ENCODE measurements around the gene DST. TPM values are rescaled to one million over a fixed set of nuclear protein-coding genes. Genes with fewer than 3 reads are reported as not detected.

Gene DST
- total RNA-seq, 1 experiment from 2014 or later = 71.8 TPM

DNA sequence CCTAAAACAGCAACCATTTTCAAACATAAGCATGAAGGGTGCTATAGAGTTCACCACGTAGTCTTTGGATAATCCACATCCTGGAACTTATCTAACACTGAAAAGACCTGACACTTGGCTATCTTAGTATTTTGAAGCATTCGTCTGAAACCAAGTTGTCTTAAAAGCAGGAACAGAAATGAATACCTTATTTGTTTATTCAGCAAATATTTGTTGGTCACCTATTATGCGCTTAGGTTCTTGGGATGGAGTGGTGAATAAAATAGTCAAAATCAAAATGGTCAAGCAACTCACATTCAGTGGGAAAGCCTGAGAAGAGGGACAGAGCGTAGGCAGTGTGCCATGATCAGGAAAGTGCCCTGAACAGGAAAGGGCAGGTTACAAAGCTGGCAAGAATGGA lies 206.9 kb downstream of the DST start:
- intact Hi-C loops (cut with micrococcal nuclease; ENCODE audit: unreplicated experiment) = no loop called here
- CTCF ChIA-PET = no interaction called here
- H3K36me3 ChIP-seq (ENCODE audit: insufficient read depth, low read length, poor library complexity, severe bottlenecking) = no peaks in the 10 kb centered on the region

DNA sequence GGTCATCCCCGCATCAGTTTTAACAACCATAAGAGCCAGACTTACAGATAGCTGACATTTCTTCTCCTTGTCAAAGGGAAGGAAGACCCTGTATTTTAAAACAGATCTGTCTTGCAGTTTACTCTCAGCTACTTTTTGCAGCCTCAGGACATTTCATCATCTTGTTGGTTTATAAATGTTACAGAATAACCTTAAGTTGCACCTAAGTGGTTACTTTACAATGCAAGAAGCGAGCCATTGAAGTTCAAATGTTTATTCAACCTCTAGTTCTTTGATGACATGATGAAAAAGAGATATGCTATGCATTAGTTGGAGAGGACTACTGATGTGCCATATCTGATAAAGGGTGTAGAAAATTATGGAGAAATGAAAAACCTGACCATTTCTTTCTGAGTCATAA lies 207.4 kb downstream of the DST start:
- peaks cover 10% of the 10 kb centered on the region for H3K9me3 ChIP-seq (ENCODE audit: low read depth, low read length, poor library complexity, severe bottlenecking)
- no peaks in the 10 kb centered on the region for H3K27me3 ChIP-seq (replicated peaks; ENCODE audit: insufficient read depth, low read depth, low read length, poor library complexity)
- intact Hi-C loops (cut with micrococcal nuclease; ENCODE audit: unreplicated experiment) = no loop called here
- H3K4me1 ChIP-seq (ENCODE audit: insufficient read depth, low read length, poor library complexity, severe bottlenecking) = no peaks in the 10 kb centered on the region
- no TSS peak for BruUV-seq (replicated peaks)
- no peak for DNase-seq (ENCODE audit: low spot score)
- CTCF ChIA-PET = no interaction called here
- POLR2A ChIA-PET (ENCODE audit: low non-redundant PET) = no interaction called here
- H3K27ac ChIP-seq (ENCODE audit: low read depth, low read length, poor library complexity, severe bottlenecking) = no peak overlapping the region
- H3K36me3 ChIP-seq (ENCODE audit: insufficient read depth, low read length, poor library complexity, severe bottlenecking) = no peaks in the 10 kb centered on the region
- TF ChIP-seq EZH2 (IDR thresholded peaks at IDR 0.05; ENCODE audit: borderline replicate concordance, low read depth, low read length, poor library complexity, severe bottlenecking) = no peak
- TF ChIP-seq, protein P1, sequence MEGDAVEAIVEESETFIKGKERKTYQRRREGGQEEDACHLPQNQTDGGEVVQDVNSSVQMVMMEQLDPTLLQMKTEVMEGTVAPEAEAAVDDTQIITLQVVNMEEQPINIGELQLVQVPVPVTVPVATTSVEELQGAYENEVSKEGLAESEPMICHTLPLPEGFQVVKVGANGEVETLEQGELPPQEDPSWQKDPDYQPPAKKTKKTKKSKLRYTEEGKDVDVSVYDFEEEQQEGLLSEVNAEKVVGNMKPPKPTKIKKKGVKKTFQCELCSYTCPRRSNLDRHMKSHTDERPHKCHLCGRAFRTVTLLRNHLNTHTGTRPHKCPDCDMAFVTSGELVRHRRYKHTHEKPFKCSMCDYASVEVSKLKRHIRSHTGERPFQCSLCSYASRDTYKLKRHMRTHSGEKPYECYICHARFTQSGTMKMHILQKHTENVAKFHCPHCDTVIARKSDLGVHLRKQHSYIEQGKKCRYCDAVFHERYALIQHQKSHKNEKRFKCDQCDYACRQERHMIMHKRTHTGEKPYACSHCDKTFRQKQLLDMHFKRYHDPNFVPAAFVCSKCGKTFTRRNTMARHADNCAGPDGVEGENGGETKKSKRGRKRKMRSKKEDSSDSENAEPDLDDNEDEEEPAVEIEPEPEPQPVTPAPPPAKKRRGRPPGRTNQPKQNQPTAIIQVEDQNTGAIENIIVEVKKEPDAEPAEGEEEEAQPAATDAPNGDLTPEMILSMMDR (conservative IDR thresholded peaks at IDR 0.05; ENCODE audit: low read depth, low read length) = no peak
- no peak overlapping the region for H3K4me3 ChIP-seq (ENCODE audit: low read depth, low read length, poor library complexity, severe bottlenecking)

More for the DNA sequence above, 206.9 kb downstream of the DST start:
- no peak for TF ChIP-seq EZH2 (IDR thresholded peaks at IDR 0.05; ENCODE audit: borderline replicate concordance, low read depth, low read length, poor library complexity, severe bottlenecking)
- TF ChIP-seq, protein P1 (conservative IDR thresholded peaks at IDR 0.05; ENCODE audit: low read depth, low read length) = no peak
- H3K27me3 ChIP-seq (replicated peaks; ENCODE audit: insufficient read depth, low read depth, low read length, poor library complexity) = no peaks in the 10 kb centered on the region
- H3K27ac ChIP-seq (ENCODE audit: low read depth, low read length, poor library complexity, severe bottlenecking) = no peak overlapping the region
- peaks cover 10% of the 10 kb centered on the region for H3K9me3 ChIP-seq (ENCODE audit: low read depth, low read length, poor library complexity, severe bottlenecking)
- no peak for DNase-seq (ENCODE audit: low spot score)
- no peak overlapping the region for H3K4me3 ChIP-seq (ENCODE audit: low read depth, low read length, poor library complexity, severe bottlenecking)
- no peaks in the 10 kb centered on the region for H3K4me1 ChIP-seq (ENCODE audit: insufficient read depth, low read length, poor library complexity, severe bottlenecking)
- POLR2A ChIA-PET (ENCODE audit: low non-redundant PET) = no interaction called here
- no TSS peak for BruUV-seq (replicated peaks)

DNA sequence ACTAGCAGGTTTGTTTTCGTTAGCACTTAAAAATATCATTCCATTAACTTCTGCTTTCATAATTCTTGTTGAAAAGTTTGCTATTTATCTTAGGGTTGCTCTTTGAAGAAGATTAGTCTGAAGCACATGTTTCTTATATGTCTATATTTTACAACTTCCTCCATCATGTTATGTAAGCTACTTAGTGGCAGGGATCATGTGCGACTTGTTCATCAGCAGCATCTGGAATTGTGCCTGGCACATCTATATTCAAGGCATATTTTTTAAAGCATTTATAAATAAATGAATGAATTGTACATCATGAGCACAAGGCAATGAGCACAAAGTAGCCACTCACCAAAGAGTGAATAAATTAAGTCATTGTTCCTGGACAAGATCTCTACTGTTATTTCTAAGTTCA lies 208.1 kb downstream of the DST start:
- no peak overlapping the region for H3K4me3 ChIP-seq (ENCODE audit: low read depth, low read length, poor library complexity, severe bottlenecking)
- no peak overlapping the region for H3K27ac ChIP-seq (ENCODE audit: low read depth, low read length, poor library complexity, severe bottlenecking)
- POLR2A ChIA-PET (ENCODE audit: low non-redundant PET) = no interaction called here

More for the DNA sequence above, 208.1 kb downstream of the DST start:
- Histone ChIP-seq H3K36me3 (ENCODE audit: insufficient read depth, low read length, poor library complexity, severe bottlenecking) (no peaks in the 10 kb centered on the region), H3K9me3 (ENCODE audit: low read depth, low read length, poor library complexity, severe bottlenecking) (peaks cover 4% of the 10 kb centered on the region), H3K27me3 (replicated peaks; ENCODE audit: insufficient read depth, low read depth, low read length, poor library complexity) (no peaks in the 10 kb centered on the region), H3K4me1 (ENCODE audit: insufficient read depth, low read length, poor library complexity, severe bottlenecking) (no peaks in the 10 kb centered on the region)
- CTCF ChIA-PET = interaction anchor here (0.6 kb wide), 1 partner anchor 121 kb away, joined by 5 read pairs; no protein-coding TSS in a partner anchor
- intact Hi-C loops (cut with micrococcal nuclease; ENCODE audit: unreplicated experiment) = no loop called here
- no peak for DNase-seq (ENCODE audit: low spot score)
- TF ChIP-seq EZH2 (IDR thresholded peaks at IDR 0.05; ENCODE audit: borderline replicate concordance, low read depth, low read length, poor library complexity, severe bottlenecking) = no peak
- TF ChIP-seq, protein P1 (conservative IDR thresholded peaks at IDR 0.05; ENCODE audit: low read depth, low read length) = no peak
- no TSS peak for BruUV-seq (replicated peaks)
